A673 (cell line): ENCODE data around the gene CCDC197. TPM values are rescaled to one million over a fixed set of nuclear protein-coding genes. Genes with fewer than 3 reads are reported as not detected.

ENCODE experiments used
- BruUV-seq: library from RNA; stranded (reverse); fragments of 400-500 nt; replicated peaks from 2 replicates; lab custom pipeline; 2021; lab: Mats Ljungman, UMichigan
- CTCF ChIA-PET: fragments of 300-600 bp; sonication (Branson Sonifier 250); formaldehyde crosslinking; loops from one replicate; lab custom pipeline; 2022; ENCODE audit warnings: antibody characterized with exemption; lab: Charles Lee
- POLR2A ChIA-PET: fragments of 300-600 bp; sonication (Branson Sonifier 250); formaldehyde crosslinking; loops from one replicate; lab custom pipeline; 2022; ENCODE audit warnings: antibody characterized with exemption; ENCODE audit not compliant: low non-redundant PET; lab: Charles Lee
- DNase-seq: peaks from one replicate; pipeline ENCODE4 v3.0.0-alpha.2; 2015; ENCODE audit warnings: low spot score
- H3K27ac ChIP-seq: fragments of 200-600 bp; sonication (generic); 2 replicates; pipeline ENCODE4 v1.5.1; 2016; ENCODE audit warnings: mixed run types, low read depth, mild to moderate bottlenecking, mixed read lengths, antibody characterized with exemption, low read length; ENCODE audit not compliant: poor library complexity, severe bottlenecking
- H3K27me3 ChIP-seq: fragments of 200-600 bp; sonication (generic); replicated peaks from 2 replicates; pipeline ENCODE4 v1.6.1; 2017; ENCODE audit warnings: mixed run types, low read depth, mild to moderate bottlenecking, mixed read lengths, antibody characterized with exemption, low read length; ENCODE audit not compliant: insufficient read depth, poor library complexity
- H3K36me3 ChIP-seq: fragments of 200-600 bp; sonication (generic); 2 replicates; pipeline ENCODE4 v1.6.1; 2016; ENCODE audit warnings: mixed run types, mild to moderate bottlenecking, mixed read lengths, antibody characterized with exemption, low read length; ENCODE audit not compliant: insufficient read depth, poor library complexity, severe bottlenecking
- H3K4me1 ChIP-seq: fragments of 200-600 bp; sonication (generic); 2 replicates; pipeline ENCODE4 v1.6.1; 2017; ENCODE audit warnings: mixed run types, mild to moderate bottlenecking, mixed read lengths, antibody characterized with exemption, low read length; ENCODE audit not compliant: insufficient read depth, poor library complexity, severe bottlenecking
- H3K4me3 ChIP-seq: fragments of 200-600 bp; sonication (generic); 2 replicates; pipeline ENCODE4 v1.5.1; 2016; ENCODE audit warnings: low read depth, mixed run types, mild to moderate bottlenecking, mixed read lengths, low read length; ENCODE audit not compliant: poor library complexity, severe bottlenecking
- H3K9me3 ChIP-seq: fragments of 200-600 bp; sonication (generic); 2 replicates; pipeline ENCODE4 v1.6.1; 2016; ENCODE audit warnings: mixed run types, low read depth, mild to moderate bottlenecking, mixed read lengths, antibody characterized with exemption, low read length; ENCODE audit not compliant: poor library complexity, severe bottlenecking
- CTCF ChIP-seq: fragments of 300-800, 200-600 bp; sonication (generic); conservative IDR thresholded peaks from 2 replicates; pipeline ENCODE4 v1.5.1; 2017; ENCODE audit warnings: low read depth, mild to moderate bottlenecking, antibody characterized with exemption, low read length, moderate library complexity, mixed read lengths
- intact Hi-C: fragments of 100-400 bp; cut with micrococcal nuclease; formaldehyde crosslinking; loops from one replicate; pipeline ENCODE4 v1.10.0; 2022; ENCODE audit not compliant: unreplicated experiment
- microRNA-seq: library from miRNA; unstranded; fragments of <30 nt; microRNA quantifications from one replicate; pipeline ENCODE4 v1.2.0, GENCODE V29; 2021
- total RNA-seq: library from RNA; stranded (reverse); gene quantifications from 2 replicates; pipeline ENCODE4 v1.2.3, GENCODE V29; 2021

The CCDC197 gene
- total RNA-seq, 1 experiment from 2014 or later, result not detected

GRCh38 chr14:94058128-94058673 is 61.1 kb downstream of the CCDC197 start:
- intact Hi-C loops, result no loop called here
- Histone ChIP-seq H3K27ac (no peak overlapping the region), H3K27me3 (no peaks in the 10 kb centered on the region), H3K36me3 (peaks cover 72% of the 10 kb centered on the region), H3K4me1 (no peaks in the 10 kb centered on the region), H3K4me3 (no peak overlapping the region), H3K9me3 (no peaks in the 10 kb centered on the region)
- ChIA-PET POLR2A (no interaction called here), CTCF (no interaction called here)
- BruUV-seq, result no TSS peak
- no peak for DNase-seq
- TF ChIP-seq CTCF, result no peak

Small RNA genes lying within 50 kb of the gene (microRNA-seq; reads per million reads assigned to microRNA genes)
- not detected for gene MIR4506

Other genes starting within 250 kb of the CCDC197 start
- gene PRIMA1, start 208.8 kb upstream of the CCDC197 start, total RNA-seq, result 0.09 and 0.20 TPM in 2 replicates
- not detected in 2 replicates for gene FAM181A, start 70.0 kb upstream of the CCDC197 start, total RNA-seq
- not detected in 2 replicates for gene ASB2, start 20.7 kb upstream of the CCDC197 start, total RNA-seq
- gene OTUB2, start 29.0 kb downstream of the CCDC197 start, total RNA-seq, result 1.1 and 2.3 TPM in 2 replicates
- gene DDX24, start 83.9 kb downstream of the CCDC197 start, total RNA-seq, result 195 and 203 TPM in 2 replicates
- 14.7 and 17.5 TPM in 2 replicates for gene IFI27L1, start 84.0 kb downstream of the CCDC197 start, total RNA-seq
- gene IFI27, start 113.4 kb downstream of the CCDC197 start, total RNA-seq, result 3.7 and 4.9 TPM in 2 replicates
- gene IFI27L2, start 132.3 kb downstream of the CCDC197 start, total RNA-seq, result 12.4 and 13.4 TPM in 2 replicates
- 0.88 and 1.2 TPM in 2 replicates for gene PPP4R4, start 177.0 kb downstream of the CCDC197 start, total RNA-seq